Chondrocyte (in vitro differentiated cells): ENCODE measurements around the gene DDIAS. TPM values are rescaled to one million over a fixed set of nuclear protein-coding genes. Genes with fewer than 3 reads are reported as not detected.

Source experiments
- DNase-seq: peaks from one replicate; pipeline ENCODE4 v3.0.0; 2021; ENCODE audit warnings: mixed read lengths, low spot score
- H3K27ac Mint-ChIP-seq: one replicate; pipeline ENCODE4 v1.8.0; 2021; ENCODE audit warnings: mild to moderate bottlenecking, moderate library complexity, mixed read lengths; ENCODE audit not compliant: unreplicated experiment
- H3K27me3 Mint-ChIP-seq: 2 replicates; pipeline ENCODE4 v1.8.0; 2021; ENCODE audit warnings: low read depth, mixed read lengths
- H3K36me3 Mint-ChIP-seq: 2 replicates; pipeline ENCODE4 v1.8.0; 2021; ENCODE audit warnings: low read depth, mixed read lengths
- H3K4me1 Mint-ChIP-seq: 2 replicates; pipeline ENCODE4 v1.8.0; 2021; ENCODE audit warnings: low read depth, mild to moderate bottlenecking, mixed read lengths
- H3K4me3 Mint-ChIP-seq: one replicate; pipeline ENCODE4 v1.8.0; 2021; ENCODE audit warnings: mild to moderate bottlenecking, moderate library complexity, mixed read lengths; ENCODE audit not compliant: unreplicated experiment
- H3K9me3 Mint-ChIP-seq: 2 replicates; pipeline ENCODE4 v1.8.0; 2021; ENCODE audit warnings: low read depth, mixed read lengths
- CTCF ChIP-seq: fragments of 200-600 bp; sonication (generic); IDR thresholded peaks from 2 replicates; pipeline ENCODE4 v1.5.0; 2021; ENCODE audit warnings: antibody characterized with exemption, mild to moderate bottlenecking, moderate library complexity
- total RNA-seq: library from RNA; stranded (reverse); gene quantifications from 3 replicates; pipeline ENCODE4 v1.2.1, GENCODE V29; 2021

The DDIAS gene
- total RNA-seq, 1 donor from 2014 or later, result 1.8 TPM

GRCh38 chr11:82890936-82891335, 10.6 kb upstream of the DDIAS start:
- no peaks in the 10 kb centered on the region for H3K36me3 Mint-ChIP-seq

GRCh38 chr11:82892611-82893169, 8.8 kb upstream of the DDIAS start:
- Mint-ChIP-seq H3K4me1 (no peaks in the 10 kb centered on the region), H3K36me3 (no peaks in the 10 kb centered on the region), H3K27ac (no peak overlapping the region), H3K27me3 (no peaks in the 10 kb centered on the region), H3K9me3 (no peaks in the 10 kb centered on the region), H3K4me3 (no peak overlapping the region)
- TF ChIP-seq CTCF, result no peak
- no peak for DNase-seq

More at GRCh38 chr11:82890936-82891335, 10.6 kb upstream of the DDIAS start:
- Mint-ChIP-seq H3K4me3 (no peak overlapping the region), H3K27ac (no peak overlapping the region), H3K9me3 (no peaks in the 10 kb centered on the region), H3K4me1 (no peaks in the 10 kb centered on the region), H3K27me3 (no peaks in the 10 kb centered on the region)
- TF ChIP-seq CTCF, result no peak
- DNase-seq, result no peak

- TF ChIP-seq CTCF, result no peak
- no peak for DNase-seq
- H3K27ac Mint-ChIP-seq, result no peak overlapping the region
- H3K9me3 Mint-ChIP-seq, result no peaks in the 10 kb centered on the region
- H3K27me3 Mint-ChIP-seq, result no peaks in the 10 kb centered on the region
- peaks cover 15% of the 10 kb centered on the region for H3K4me1 Mint-ChIP-seq
- no peaks in the 10 kb centered on the region for H3K36me3 Mint-ChIP-seq
- no peak overlapping the region for H3K4me3 Mint-ChIP-seq
Measured at GRCh38 chr11:82895437-82896091, 6.0 kb upstream of the DDIAS start.

GRCh38 chr11:82896183-82896582, 5.4 kb upstream of the DDIAS start:
- Mint-ChIP-seq H3K27me3 (no peaks in the 10 kb centered on the region), H3K27ac (no peak overlapping the region)
- TF ChIP-seq CTCF, result no peak

GRCh38 chr11:82898241-82898640, 3.3 kb upstream of the DDIAS start:
- DNase-seq, result no peak
- peaks cover 30% of the 10 kb centered on the region for H3K4me1 Mint-ChIP-seq
- no peak for TF ChIP-seq CTCF
- H3K27me3 Mint-ChIP-seq, result no peaks in the 10 kb centered on the region
- H3K27ac Mint-ChIP-seq, result no peak overlapping the region
- H3K4me3 Mint-ChIP-seq, result no peak overlapping the region
- H3K9me3 Mint-ChIP-seq, result no peaks in the 10 kb centered on the region
- H3K36me3 Mint-ChIP-seq, result no peaks in the 10 kb centered on the region

More at GRCh38 chr11:82896183-82896582, 5.4 kb upstream of the DDIAS start:
- H3K36me3 Mint-ChIP-seq, result no peaks in the 10 kb centered on the region
- H3K9me3 Mint-ChIP-seq, result no peaks in the 10 kb centered on the region
- no peak overlapping the region for H3K4me3 Mint-ChIP-seq
- DNase-seq, result no peak
- peaks cover 18% of the 10 kb centered on the region for H3K4me1 Mint-ChIP-seq
